GM12872 (cell line): ENCODE data around the gene ERC1.

Experiments
- TF ChIP-seq, protein P1 (sequence below): IDR thresholded peaks from 3 replicates; pipeline ENCODE4 v1.5.1; 2011; ENCODE audit warnings: low read depth, mild to moderate bottlenecking, low read length, moderate library complexity; ENCODE audit not compliant: insufficient read depth

ERC1 gene

DNA sequence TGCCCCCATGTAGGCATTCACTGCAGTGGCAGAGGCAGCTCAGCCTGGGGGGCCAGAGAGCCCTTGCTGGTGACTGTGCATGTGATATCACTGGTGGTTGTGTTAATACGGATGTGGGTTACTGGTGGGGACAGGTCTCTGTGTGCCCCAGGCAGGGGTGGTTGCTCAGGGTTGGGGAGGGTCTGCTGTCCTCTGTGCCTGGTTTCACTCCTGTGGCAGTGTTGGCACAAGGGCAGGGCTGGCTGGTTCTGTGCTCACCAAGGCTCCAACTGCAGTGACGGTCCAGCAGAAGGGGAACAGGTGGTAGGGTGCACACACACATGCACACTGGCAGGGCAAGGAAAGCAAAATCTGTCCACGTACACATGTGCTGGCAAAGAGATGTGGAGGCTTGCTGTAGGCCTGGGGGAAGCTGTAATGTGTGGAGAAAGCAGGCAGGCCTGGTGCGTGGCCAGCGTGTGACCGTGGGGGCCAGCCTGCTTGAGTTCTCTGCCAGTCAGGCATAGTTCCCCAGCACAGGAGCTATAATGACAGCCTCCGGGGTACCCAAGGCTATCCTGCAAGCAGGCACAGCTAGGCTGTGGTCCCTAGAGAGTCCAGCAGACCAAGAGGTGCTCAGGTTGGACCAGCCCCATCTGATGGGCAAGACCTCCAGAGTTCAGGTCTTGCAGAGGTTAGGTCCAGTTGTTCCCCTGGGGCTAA, 348.7 kb downstream of the ERC1 start:
- TF ChIP-seq, protein P1, sequence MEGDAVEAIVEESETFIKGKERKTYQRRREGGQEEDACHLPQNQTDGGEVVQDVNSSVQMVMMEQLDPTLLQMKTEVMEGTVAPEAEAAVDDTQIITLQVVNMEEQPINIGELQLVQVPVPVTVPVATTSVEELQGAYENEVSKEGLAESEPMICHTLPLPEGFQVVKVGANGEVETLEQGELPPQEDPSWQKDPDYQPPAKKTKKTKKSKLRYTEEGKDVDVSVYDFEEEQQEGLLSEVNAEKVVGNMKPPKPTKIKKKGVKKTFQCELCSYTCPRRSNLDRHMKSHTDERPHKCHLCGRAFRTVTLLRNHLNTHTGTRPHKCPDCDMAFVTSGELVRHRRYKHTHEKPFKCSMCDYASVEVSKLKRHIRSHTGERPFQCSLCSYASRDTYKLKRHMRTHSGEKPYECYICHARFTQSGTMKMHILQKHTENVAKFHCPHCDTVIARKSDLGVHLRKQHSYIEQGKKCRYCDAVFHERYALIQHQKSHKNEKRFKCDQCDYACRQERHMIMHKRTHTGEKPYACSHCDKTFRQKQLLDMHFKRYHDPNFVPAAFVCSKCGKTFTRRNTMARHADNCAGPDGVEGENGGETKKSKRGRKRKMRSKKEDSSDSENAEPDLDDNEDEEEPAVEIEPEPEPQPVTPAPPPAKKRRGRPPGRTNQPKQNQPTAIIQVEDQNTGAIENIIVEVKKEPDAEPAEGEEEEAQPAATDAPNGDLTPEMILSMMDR: no peak

DNA sequence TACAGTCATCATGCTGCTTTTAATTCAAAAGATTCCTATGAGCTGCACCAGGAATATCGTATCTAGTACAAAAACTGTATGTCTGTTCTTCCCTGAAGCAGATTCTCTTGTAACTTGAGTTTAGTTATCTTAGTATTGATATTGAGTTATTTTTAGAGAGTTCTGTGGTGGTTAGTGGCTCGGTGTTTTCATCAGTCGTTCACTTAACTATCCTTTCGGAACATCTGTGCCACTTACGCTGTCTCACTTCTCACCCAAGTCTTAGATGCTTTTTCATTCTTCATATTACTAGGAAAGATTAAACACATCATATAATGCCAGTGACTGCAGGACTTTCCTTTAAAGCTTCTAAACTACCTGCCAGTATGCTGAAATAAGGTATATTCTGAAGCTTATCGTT, 352.4 kb downstream of the ERC1 start:
- TF ChIP-seq, protein P1: no peak

DNA sequence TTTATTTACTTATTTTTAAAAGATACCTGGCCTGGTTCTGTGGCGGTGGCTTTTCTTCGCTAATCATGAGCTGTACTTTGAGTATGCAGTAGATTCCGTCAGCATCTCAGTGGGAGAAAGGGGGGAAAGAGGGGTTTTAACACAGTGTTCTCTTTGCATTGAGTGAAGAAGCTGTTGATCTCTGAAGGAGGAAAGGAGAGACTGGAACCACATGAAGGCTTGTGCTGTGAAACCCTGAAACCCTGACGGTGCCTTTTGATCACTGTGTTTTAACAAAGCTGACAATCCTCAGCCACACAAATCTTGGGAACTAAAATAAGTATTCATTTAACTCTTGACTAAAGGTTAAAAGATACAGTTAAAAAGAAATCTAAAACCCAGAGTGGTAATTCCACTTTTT, 353.2 kb downstream of the ERC1 start:
- TF ChIP-seq, protein P1: no peak

DNA sequence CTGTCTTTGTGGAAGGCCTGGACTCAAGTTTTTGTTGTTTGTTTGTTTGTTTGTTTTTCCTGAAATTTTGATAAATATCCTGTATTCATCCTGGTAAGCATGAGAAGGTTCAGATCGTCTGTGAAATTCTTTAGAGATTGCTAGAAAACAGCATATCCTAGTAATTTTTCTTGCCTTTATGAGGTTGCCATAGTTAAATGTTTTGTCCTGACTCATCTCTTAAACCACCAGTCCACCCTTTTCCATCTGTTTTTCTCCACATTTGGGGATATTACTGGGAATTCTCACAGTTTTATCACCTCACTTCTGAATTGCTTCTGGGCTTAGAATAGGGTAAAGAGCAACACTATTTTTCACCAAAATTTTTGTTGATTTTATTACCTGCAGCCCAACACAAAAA, 355.1 kb downstream of the ERC1 start:
- TF ChIP-seq, protein P1: no peak

DNA sequence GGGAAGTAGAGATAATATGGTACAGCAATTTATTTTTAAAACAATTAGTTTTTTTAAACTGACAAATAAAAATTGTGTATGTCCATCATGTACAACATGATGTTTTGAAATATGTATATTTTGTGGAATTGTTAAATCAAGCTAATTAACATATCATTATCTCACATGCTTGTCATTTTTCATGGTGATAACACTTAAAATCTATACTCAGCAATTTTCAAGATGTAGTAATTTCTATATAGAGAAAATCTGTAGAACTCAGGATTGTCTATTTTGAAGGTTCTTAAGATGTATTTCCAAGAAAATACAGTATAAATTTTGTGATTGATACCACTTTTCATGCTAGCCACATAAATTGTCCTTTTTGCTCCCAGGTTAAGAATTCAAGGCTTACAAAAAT, 356.3 kb downstream of the ERC1 start:
- TF ChIP-seq, protein P1: no peak

DNA sequence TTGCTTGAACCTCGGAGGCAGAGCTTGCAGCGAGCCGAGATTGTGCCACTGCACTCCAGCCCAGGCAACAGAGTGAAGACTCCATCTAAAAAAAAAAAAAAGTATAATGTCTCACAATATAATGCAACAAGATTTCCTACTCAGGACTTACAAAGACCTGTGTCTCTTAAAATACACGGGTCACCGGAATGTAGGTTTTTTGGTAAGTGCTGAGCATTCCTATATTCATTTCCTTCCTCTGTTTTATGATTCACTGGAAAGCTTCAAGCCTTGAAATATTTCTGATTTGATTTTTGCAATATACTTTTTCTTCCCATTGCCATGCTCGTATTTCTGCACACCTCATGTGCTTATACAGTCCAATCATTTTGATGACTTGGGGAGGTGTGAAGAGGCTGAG, 357.6 kb downstream of the ERC1 start:
- TF ChIP-seq, protein P1: no peak

DNA sequence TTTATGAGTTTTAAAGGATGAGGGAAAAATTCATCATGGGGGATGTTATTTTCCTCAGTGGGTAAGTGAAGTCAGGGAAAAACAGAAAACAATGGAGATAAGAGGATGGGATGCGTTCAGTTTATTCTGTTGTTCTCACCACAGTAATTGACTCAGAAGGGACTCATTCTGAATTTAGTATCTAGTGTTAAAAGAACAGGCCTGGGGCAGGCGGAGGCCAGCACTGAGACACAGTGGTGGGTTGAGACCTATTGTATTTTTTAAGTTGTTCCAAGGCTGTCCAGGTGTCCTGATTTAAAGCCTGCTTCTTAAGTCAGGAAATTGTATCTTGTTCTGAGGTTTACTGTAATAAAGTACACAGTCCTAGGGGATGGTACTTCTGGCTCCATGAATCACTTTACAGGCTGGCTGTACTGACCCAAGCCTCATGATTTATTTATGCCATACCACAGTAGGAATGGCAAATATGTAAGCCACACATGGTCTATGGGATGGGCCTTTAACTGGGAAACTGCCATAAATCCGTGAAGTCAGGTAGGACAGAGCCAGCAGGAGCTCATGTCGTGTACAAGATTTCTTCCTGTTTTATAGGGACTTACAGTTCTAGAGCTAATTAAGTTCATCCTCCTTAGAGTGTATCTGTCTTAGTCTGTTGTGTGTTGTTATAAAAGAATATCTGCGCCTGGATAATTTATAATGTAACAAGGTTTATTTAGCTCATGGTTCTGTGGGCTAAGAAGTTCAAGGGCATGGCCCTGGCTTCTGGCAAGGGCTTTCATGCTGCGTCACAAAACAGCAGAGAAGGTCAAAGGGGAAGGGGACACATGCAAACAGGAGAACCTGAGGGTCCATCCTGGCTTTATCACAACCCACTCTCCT, 359.3 kb downstream of the ERC1 start:
- TF ChIP-seq, protein P1: no peak
